K562 (cell line): Measurements from ENCODE around the gene CBX1. TPM values are rescaled to one million over a fixed set of nuclear protein-coding genes. Genes with fewer than 3 reads are reported as not detected.
A peak's percentile ranks its signal among the peaks of the same experiment; 100 is the strongest.

ENCODE experiments used
- BRD4 ChIP-seq: fragments of 200-600 bp; sonication (generic); IDR thresholded peaks from 2 replicates; pipeline ENCODE4 v1.6.1; 2017; ENCODE audit warnings: inconsistent platforms
- CSDE1 ChIP-seq, 2 experiments: fragments of 450-650 bp; IDR thresholded peaks; 2 replicates each; pipeline ENCODE4 v1.6.1; 2016; ENCODE audit warnings: mild to moderate bottlenecking in 1 of 2
- FUS ChIP-seq: fragments of 200-400 bp; formaldehyde crosslinking; optimal IDR thresholded peaks from 2 replicates; pipeline ENCODE3; 2017; ENCODE audit warnings: low read depth, low read length
- GTF2E2 ChIP-seq: fragments of 200-800 bp; sonication (Bioruptor generic); IDR thresholded peaks from 2 replicates; pipeline ENCODE4 v1.6.1; 2016; ENCODE audit warnings: missing genetic modification characterization, missing compliant biosample characterization
- GTF2F1 ChIP-seq: IDR thresholded peaks from 2 replicates; pipeline ENCODE4 v1.6.1; 2011; ENCODE audit warnings: low read depth, low read length, improper control_type of control experiment
- KAT7 ChIP-seq: sonication (generic); formaldehyde crosslinking; IDR thresholded peaks from 2 replicates; pipeline ENCODE4 v1.8.0; 2022; ENCODE audit warnings: missing genetic modification reagents, mild to moderate bottlenecking, borderline replicate concordance
- L3MBTL2 ChIP-seq: fragments of 450-650 bp; IDR thresholded peaks from 2 replicates; pipeline ENCODE4 v1.6.1; 2016; ENCODE audit warnings: mild to moderate bottlenecking, moderate library complexity
- MAFF ChIP-seq: IDR thresholded peaks from 2 replicates; pipeline ENCODE4 v1.6.1; 2012; ENCODE audit warnings: low read length, improper control_type of control experiment
- MAFG ChIP-seq: fragments of 450-650 bp; conservative IDR thresholded peaks from 2 replicates; pipeline ENCODE4 v1.6.1; 2016; ENCODE audit warnings: missing genetic modification characterization, missing compliant biosample characterization
- MECOM ChIP-seq: fragments of 250-450 bp; sonication (Bioruptor Pico); IDR thresholded peaks from 2 replicates; pipeline ENCODE4 v1.8.0; 2022; ENCODE audit warnings: inconsistent platforms
- MEIS2 ChIP-seq: fragments of 450-650 bp; IDR thresholded peaks from 2 replicates; pipeline ENCODE4 v1.6.1; 2014; ENCODE audit warnings: mild to moderate bottlenecking; ENCODE audit not compliant: partially characterized antibody
- MYBL2 ChIP-seq, 2 experiments: fragments of 450-650 bp in 1 of 2; sonication (generic) in 1 of 2; formaldehyde crosslinking in 1 of 2; IDR thresholded peaks; 2 replicates each; pipeline versions ENCODE4 v1.6.1 to v1.8.1; 2017 to 2022; ENCODE audit warnings: borderline replicate concordance in 1 of 2, inconsistent platforms in 1 of 2, low read depth in 1 of 2, mild to moderate bottlenecking in 1 of 2, missing genetic modification reagents in 1 of 2, moderate library complexity in 1 of 2
- PCBP2 ChIP-seq: fragments of 200-400 bp; formaldehyde crosslinking; IDR thresholded peaks from 2 replicates; pipeline ENCODE4 v1.6.1; 2018; ENCODE audit warnings: low read length, low read depth, mild to moderate bottlenecking, moderate library complexity; ENCODE audit not compliant: poor library complexity, severe bottlenecking
- SMARCE1 ChIP-seq: fragments of 450-650 bp; IDR thresholded peaks from 2 replicates; pipeline ENCODE4 v1.7.1; 2016; ENCODE audit warnings: mild to moderate bottlenecking
- SREBF2 ChIP-seq: sonication (generic); formaldehyde crosslinking; IDR thresholded peaks from 2 replicates; pipeline ENCODE4 v1.4.0; 2020; ENCODE audit warnings: mild to moderate bottlenecking, missing genetic modification reagents
- XRCC4 ChIP-seq: IDR thresholded peaks from one replicate; pipeline ENCODE4 v1.6.1; 2011; ENCODE audit not compliant: insufficient read depth, insufficient read length; ENCODE audit errors: extremely low read depth
- ZKSCAN1 ChIP-seq: fragments of 150-350 bp; IDR thresholded peaks from 2 replicates; pipeline ENCODE4 v1.6.1; 2016; ENCODE audit warnings: low read depth, low read length
- ZNF133 ChIP-seq: fragments of 250-450 bp; sonication (Bioruptor Pico); IDR thresholded peaks from 2 replicates; pipeline ENCODE4 v1.4.0; 2020; ENCODE audit warnings: mild to moderate bottlenecking
- ZNF146 ChIP-seq: IDR thresholded peaks from one replicate; pipeline ENCODE4 v1.6.1; 2018; ENCODE audit warnings: missing compliant biosample characterization; ENCODE audit not compliant: unreplicated experiment
- ZNF174 ChIP-seq: fragments of 250-450 bp; sonication (Bioruptor Pico); IDR thresholded peaks from 2 replicates; pipeline ENCODE4 v1.4.0; 2020; ENCODE audit warnings: mild to moderate bottlenecking
- ZNF217 ChIP-seq: sonication (generic); formaldehyde crosslinking; IDR thresholded peaks from 2 replicates; pipeline ENCODE4 v1.8.0; 2022; ENCODE audit warnings: mild to moderate bottlenecking, missing genetic modification reagents
- ZNF24 ChIP-seq: fragments of 450-650 bp; IDR thresholded peaks from 2 replicates; pipeline ENCODE4 v1.6.1; 2016
- ZNF384 ChIP-seq: IDR thresholded peaks from 2 replicates; pipeline ENCODE4 v1.6.1; 2012; ENCODE audit warnings: low read depth, low read length, improper control_type of control experiment
- ZNF766 ChIP-seq: fragments of 200-800 bp; sonication (Bioruptor generic); conservative IDR thresholded peaks from 2 replicates; pipeline ENCODE4 v1.6.1; 2016; ENCODE audit warnings: missing genetic modification characterization, missing compliant biosample characterization
- ZNF785 ChIP-seq: fragments of 250-450 bp; sonication (Bioruptor Pico); IDR thresholded peaks from 2 replicates; pipeline ENCODE4 v1.4.0; 2020; ENCODE audit warnings: mild to moderate bottlenecking
- polyA plus RNA-seq, 8 experiments: library from polyadenylated mRNA; depleted of rRNA in 4 of 8; stranded (reverse) in 5 of 8; unstranded in 3 of 8; fragments of >200 nt; fragmentation: Nextera tagmentation in 2 of 8; fragmentation: Illumina TruSeq in 1 of 8; extraction: Ambion mirVana in 2 of 8; extraction: Trizol in 1 of 8; gene quantifications; 2 replicates each; pipeline versions ENCODE4 v1.2.1 to v1.2.3, GENCODE V29; 2011 to 2014; ENCODE audit warnings: inconsistent platforms in 1 of 8, missing spikeins in 1 of 8
- total RNA-seq, 7 experiments: library from RNA; depleted of rRNA in 6 of 7; stranded (reverse); fragments of >200 nt in 6 of 7; fragmentation: Illumina TruSeq in 2 of 7; extraction: Trizol in 2 of 7; gene quantifications; 2 replicates each; pipeline versions ENCODE4 v1.2.1 to v1.2.3, GENCODE V29; 2011 to 2021; ENCODE audit warnings: low replicate concordance in 1 of 7
- TF ChIP-seq, protein P1 (sequence below): sonication (generic); formaldehyde crosslinking; IDR thresholded peaks from 2 replicates; pipeline ENCODE4 v1.8.0; 2023; ENCODE audit warnings: mild to moderate bottlenecking, missing genetic modification reagents
- TF ChIP-seq, protein P2 (sequence below): sonication (generic); formaldehyde crosslinking; IDR thresholded peaks from 2 replicates; pipeline ENCODE4 v1.8.0; 2022; ENCODE audit warnings: missing genetic modification reagents, mild to moderate bottlenecking, moderate library complexity, borderline replicate concordance

CBX1 gene
- total and polyA plus RNA-seq, 9 of the 15 experiments (the other 6 are each of a cell fraction or from before 2014, with no cell fraction given) = 10.6 to 95.7 (median 52.7) TPM

DNA sequence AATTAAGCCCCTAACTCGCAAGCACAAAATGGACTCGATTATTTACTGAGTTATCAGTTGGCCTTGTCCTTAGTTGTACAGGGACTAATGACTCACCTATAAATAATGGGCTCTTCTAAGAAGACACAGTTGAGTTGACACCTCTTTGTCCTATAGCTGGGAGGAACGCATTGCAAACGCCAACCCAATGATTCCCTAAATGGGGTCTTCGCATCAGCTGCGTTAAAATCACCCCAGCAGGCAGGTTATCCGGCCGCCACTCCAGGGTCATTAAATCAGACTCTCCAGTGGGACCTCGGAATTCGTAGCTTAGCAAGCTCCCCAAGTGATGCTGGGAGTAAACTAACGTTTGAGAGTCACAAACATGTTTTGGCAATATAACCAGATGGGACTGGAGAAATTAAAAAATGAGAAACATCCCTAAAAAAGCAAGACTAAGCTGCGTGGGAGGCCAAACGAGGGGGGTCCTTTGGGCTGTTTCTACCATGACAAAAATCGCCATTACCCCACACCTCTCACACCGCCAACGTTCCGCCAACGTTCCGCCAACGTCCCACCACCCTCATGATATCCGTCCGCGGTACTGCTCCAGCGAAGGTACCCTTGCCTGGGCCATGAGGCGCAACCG is 54.1 kb downstream of the CBX1 start (continued):
- TF ChIP-seq, protein P1, sequence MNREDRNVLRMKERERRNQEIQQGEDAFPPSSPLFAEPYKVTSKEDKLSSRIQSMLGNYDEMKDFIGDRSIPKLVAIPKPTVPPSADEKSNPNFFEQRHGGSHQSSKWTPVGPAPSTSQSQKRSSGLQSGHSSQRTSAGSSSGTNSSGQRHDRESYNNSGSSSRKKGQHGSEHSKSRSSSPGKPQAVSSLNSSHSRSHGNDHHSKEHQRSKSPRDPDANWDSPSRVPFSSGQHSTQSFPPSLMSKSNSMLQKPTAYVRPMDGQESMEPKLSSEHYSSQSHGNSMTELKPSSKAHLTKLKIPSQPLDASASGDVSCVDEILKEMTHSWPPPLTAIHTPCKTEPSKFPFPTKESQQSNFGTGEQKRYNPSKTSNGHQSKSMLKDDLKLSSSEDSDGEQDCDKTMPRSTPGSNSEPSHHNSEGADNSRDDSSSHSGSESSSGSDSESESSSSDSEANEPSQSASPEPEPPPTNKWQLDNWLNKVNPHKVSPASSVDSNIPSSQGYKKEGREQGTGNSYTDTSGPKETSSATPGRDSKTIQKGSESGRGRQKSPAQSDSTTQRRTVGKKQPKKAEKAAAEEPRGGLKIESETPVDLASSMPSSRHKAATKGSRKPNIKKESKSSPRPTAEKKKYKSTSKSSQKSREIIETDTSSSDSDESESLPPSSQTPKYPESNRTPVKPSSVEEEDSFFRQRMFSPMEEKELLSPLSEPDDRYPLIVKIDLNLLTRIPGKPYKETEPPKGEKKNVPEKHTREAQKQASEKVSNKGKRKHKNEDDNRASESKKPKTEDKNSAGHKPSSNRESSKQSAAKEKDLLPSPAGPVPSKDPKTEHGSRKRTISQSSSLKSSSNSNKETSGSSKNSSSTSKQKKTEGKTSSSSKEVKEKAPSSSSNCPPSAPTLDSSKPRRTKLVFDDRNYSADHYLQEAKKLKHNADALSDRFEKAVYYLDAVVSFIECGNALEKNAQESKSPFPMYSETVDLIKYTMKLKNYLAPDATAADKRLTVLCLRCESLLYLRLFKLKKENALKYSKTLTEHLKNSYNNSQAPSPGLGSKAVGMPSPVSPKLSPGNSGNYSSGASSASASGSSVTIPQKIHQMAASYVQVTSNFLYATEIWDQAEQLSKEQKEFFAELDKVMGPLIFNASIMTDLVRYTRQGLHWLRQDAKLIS (CRISPR knock-in tag) = peak; percentile 89; the same call in 1 of the 2 replicates
- no peak for TF ChIP-seq GTF2F1
- TF ChIP-seq ZNF766 (CRISPR knock-in tag) = 0 out of 2 replicates have a peak, but pooled peaks have one; percentile 4
- TF ChIP-seq KAT7 (CRISPR knock-in tag) = peak; percentile 86; the same call in 1 of the 2 replicates
- TF ChIP-seq XRCC4 = no peak
- peak; percentile 58 for TF ChIP-seq MEIS2
- 0 out of 2 replicates have a peak, but pooled peaks have one; percentile 77 for TF ChIP-seq BRD4
- TF ChIP-seq MAFG (tag) = no peak
- TF ChIP-seq SMARCE1 = peak; percentile 37; the same call in 1 of the 2 replicates
- TF ChIP-seq ZNF384 = no peak
- 0 out of 2 replicates have a peak, but pooled peaks have one; percentile 25 for TF ChIP-seq SREBF2 (CRISPR knock-in tag)
- 0 out of 2 replicates have a peak, but pooled peaks have one; percentile 55 for TF ChIP-seq MYBL2 (IDR thresholded peaks at IDR 0.05; ENCODE audit: low read depth)
- no peak for TF ChIP-seq MYBL2 (CRISPR knock-in tag; IDR thresholded peaks at IDR 0.05; ENCODE audit: borderline replicate concordance)
- TF ChIP-seq ZNF24 = 0 out of 2 replicates have a peak, but pooled peaks have one; percentile 48
- no peak for TF ChIP-seq ZKSCAN1
- no peak for TF ChIP-seq L3MBTL2
- no peak for TF ChIP-seq ZNF133 (CRISPR knock-in tag)
- TF ChIP-seq CSDE1 (IDR thresholded peaks at IDR 0.05) = 0 out of 4 replicates have a peak, but pooled peaks of 1 of the 2 experiments have one; percentile 46
- TF ChIP-seq ZNF174 (CRISPR knock-in tag) = no peak
- TF ChIP-seq, protein P2, sequence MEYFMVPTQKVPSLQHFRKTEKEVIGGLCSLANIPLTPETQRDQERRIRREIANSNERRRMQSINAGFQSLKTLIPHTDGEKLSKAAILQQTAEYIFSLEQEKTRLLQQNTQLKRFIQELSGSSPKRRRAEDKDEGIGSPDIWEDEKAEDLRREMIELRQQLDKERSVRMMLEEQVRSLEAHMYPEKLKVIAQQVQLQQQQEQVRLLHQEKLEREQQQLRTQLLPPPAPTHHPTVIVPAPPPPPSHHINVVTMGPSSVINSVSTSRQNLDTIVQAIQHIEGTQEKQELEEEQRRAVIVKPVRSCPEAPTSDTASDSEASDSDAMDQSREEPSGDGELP (CRISPR knock-in tag) = no peak
- TF ChIP-seq ZNF146 (CRISPR knock-in tag) = no peak
- TF ChIP-seq FUS = no peak
- no peak for TF ChIP-seq ZNF217
- TF ChIP-seq ZNF785 = no peak
- 0 out of 2 replicates have a peak, but pooled peaks have one; percentile 36 for TF ChIP-seq MECOM (CRISPR knock-in tag)
- TF ChIP-seq PCBP2 = no peak
- TF ChIP-seq GTF2E2 (tag) = peak; percentile 51; the same call in 1 of the 2 replicates
- TF ChIP-seq MAFF = no peak
